Measurements from ENCODE around the gene NOD1. TPM values are rescaled to one million over a fixed set of nuclear protein-coding genes. Genes with fewer than 3 reads are reported as not detected.

NOD1 gene
- polyA plus RNA-seq, 3 donors from 2014 or later = 5.7 to 9.9 (median 7.4) TPM

GRCh38 chr7:30460246-30460633, 18.3 kb downstream of the NOD1 start:
- no peak overlapping the region for H3K4me3 Mint-ChIP-seq
- DNase-seq = no peak
- H3K27ac Mint-ChIP-seq = no peak overlapping the region
- peaks cover 0 to 2% (median 0%) of the 10 kb centered on the region in 6 donors for H3K9me3 Mint-ChIP-seq
- peaks cover 22 to 31% of the 10 kb centered on the region in 2 donors for H3K4me1 Mint-ChIP-seq
- peaks cover 0 to 2% (median 0%) of the 10 kb centered on the region in 3 donors for H3K27me3 Mint-ChIP-seq (ENCODE audit: low read depth in 3 of 3)
- H3K36me3 Mint-ChIP-seq = peaks cover 4 to 14% (median 6%) of the 10 kb centered on the region in 3 donors

DNA sequence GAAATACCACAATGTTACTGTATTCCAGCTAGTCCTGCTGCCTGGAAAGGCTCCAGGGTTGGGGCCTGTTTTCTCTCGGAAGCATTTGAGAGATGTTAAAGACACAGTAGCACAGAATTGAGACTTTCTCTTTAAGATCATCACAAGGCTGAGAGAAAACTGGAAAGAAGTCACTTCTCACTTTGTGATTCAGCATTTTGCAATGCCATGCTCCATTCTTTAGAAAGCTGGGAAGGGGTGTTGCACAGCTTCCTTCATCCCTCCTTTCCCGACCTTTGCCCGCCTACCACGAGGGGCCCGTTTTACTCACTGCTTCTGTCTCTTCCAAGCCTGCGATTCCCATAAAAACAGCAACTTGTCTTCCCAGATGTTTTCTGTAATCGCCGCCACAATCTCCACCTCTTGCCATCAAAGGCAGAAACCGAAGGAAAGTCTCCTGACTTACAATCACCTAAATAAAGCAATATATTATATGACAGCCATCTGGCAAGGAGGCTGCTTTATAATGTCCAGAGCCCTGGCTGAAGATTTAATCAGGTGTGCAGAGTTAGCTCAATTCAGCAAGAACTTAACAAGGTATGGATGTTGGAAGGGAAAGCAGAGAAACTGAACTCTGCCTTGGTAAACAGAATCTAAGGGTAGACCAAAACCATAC, 18.9 kb downstream of the NOD1 start:
- Mint-ChIP-seq H3K4me3 (no peak overlapping the region), H3K27me3 (ENCODE audit: low read depth in 3 of 3) (peaks cover 0 to 2% (median 0%) of the 10 kb centered on the region in 3 donors), H3K9me3 (peaks cover 0 to 2% (median 0%) of the 10 kb centered on the region in 6 donors), H3K27ac (peak overlapping the region in 1 of 6 donors; percentile 22), H3K36me3 (peaks cover 5 to 14% (median 6%) of the 10 kb centered on the region in 3 donors), H3K4me1 (peaks cover 17 to 26% of the 10 kb centered on the region in 2 donors)
- DNase-seq = no peak

GRCh38 chr7:30458311-30458710, 20.3 kb downstream of the NOD1 start:
- H3K9me3 Mint-ChIP-seq = peaks cover 0 to 2% (median 0%) of the 10 kb centered on the region in 6 donors
- no peak for DNase-seq

GRCh38 chr7:30453921-30454320, 24.7 kb downstream of the NOD1 start:
- DNase-seq = no peak
- Mint-ChIP-seq H3K36me3 (peaks cover 9 to 17% (median 14%) of the 10 kb centered on the region in 3 donors), H3K4me1 (peaks cover 0 to 2% of the 10 kb centered on the region in 2 donors), H3K27me3 (ENCODE audit: low read depth in 3 of 3) (no peaks in the 10 kb centered on the region), H3K27ac (peak overlapping the region in 2 of 6 donors; percentile 11 to 62), H3K9me3 (no peaks in the 10 kb centered on the region), H3K4me3 (no peak overlapping the region)

More at GRCh38 chr7:30458311-30458710, 20.3 kb downstream of the NOD1 start:
- Mint-ChIP-seq H3K36me3 (peaks cover 6 to 22% (median 12%) of the 10 kb centered on the region in 3 donors), H3K4me3 (no peak overlapping the region), H3K27ac (peak overlapping the region in 2 of 6 donors; percentile 11 to 46), H3K27me3 (ENCODE audit: low read depth in 3 of 3) (peaks cover 0 to 2% (median 0%) of the 10 kb centered on the region in 3 donors), H3K4me1 (peaks cover 3 to 12% of the 10 kb centered on the region in 2 donors)

- no peak overlapping the region for H3K27ac Mint-ChIP-seq
- H3K36me3 Mint-ChIP-seq = peaks cover 7 to 14% (median 13%) of the 10 kb centered on the region in 3 donors
Observed at GRCh38 chr7:30453016-30453415, 25.6 kb downstream of the NOD1 start.

DNA sequence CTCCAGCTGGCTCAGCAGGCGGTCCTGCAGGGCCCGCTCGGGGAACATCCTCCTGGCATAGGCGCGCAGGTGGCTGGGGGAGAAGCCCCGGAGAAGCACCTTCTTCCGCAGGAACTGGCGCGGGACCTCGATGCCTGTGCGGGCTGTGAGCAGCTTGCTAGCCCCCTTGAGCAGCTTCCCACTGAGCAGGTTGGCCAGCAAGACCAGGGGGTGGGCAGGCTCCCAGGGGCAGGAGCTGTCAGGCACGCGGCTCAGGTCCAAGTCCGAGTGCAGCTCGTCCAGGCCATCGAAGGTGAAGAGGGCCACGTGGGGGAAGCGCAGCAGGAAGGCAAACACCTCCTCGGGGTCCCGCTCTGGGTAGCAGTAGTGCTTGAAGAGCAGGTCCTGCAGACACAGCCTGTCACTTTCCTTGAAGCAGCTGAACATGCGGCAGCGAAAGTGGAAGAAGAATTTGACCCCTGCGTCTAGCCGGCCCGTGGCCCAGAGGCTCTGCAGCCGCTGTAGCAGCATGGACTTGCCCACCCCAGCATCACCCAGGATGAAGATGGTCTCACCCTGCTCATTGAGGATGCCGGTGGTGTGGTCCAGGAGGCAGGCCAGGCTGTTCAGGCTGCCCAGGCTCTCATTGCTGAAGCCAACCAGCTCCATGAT, 26.2 kb downstream of the NOD1 start:
- Mint-ChIP-seq H3K4me3 (no peak overlapping the region), H3K27ac (no peak overlapping the region), H3K27me3 (ENCODE audit: low read depth in 3 of 3) (no peaks in the 10 kb centered on the region), H3K36me3 (peaks cover 7 to 14% (median 13%) of the 10 kb centered on the region in 3 donors), H3K9me3 (no peaks in the 10 kb centered on the region), H3K4me1 (peaks cover 0 to 2% of the 10 kb centered on the region in 2 donors)
- no peak for DNase-seq

More at GRCh38 chr7:30453016-30453415, 25.6 kb downstream of the NOD1 start:
- Mint-ChIP-seq H3K4me1 (peaks cover 0 to 2% of the 10 kb centered on the region in 2 donors), H3K4me3 (no peak overlapping the region), H3K9me3 (no peaks in the 10 kb centered on the region), H3K27me3 (ENCODE audit: low read depth in 3 of 3) (no peaks in the 10 kb centered on the region)
- DNase-seq = no peak

DNA sequence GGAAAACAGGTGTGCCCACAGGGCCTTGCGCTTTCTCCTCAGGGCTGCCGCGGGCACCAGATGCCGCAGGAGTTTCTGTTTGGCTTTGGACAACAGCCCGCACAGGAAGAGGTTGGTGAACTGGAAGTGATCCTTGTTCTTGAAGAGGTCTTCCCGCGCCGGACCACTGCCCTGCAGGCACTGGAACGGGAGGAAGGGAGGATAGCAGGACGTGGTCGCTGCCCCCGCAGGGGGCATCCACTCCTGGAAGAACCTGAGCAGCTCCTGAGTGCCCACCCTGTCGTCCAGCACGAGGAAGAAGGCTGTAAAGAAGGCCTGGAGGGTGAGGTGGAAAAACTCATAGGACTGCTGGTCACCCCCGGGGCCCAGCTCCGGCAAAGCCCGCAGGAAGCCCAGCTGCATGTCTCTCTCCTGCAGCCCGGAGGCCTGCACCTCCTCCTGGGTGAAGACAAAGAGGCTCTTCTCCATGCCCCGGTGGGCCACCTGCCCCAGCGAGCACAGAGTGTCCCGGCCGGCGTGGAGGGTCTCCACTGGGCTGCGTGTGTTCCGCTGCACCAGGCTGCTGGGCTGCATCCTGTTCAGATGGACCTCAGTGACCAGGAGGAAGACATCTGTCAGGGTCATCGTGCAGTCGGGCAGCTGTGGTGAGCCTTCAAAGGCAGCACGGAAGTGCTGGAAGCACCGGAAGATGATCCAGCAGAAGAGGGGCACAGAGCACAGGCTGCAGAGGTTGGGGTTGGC, 26.9 kb downstream of the NOD1 start:
- Mint-ChIP-seq H3K27ac (no peak overlapping the region), H3K27me3 (ENCODE audit: low read depth in 3 of 3) (no peaks in the 10 kb centered on the region), H3K9me3 (no peaks in the 10 kb centered on the region), H3K4me3 (no peak overlapping the region), H3K36me3 (peaks cover 6 to 14% (median 14%) of the 10 kb centered on the region in 3 donors), H3K4me1 (peaks cover 0 to 8% of the 10 kb centered on the region in 2 donors)
- no peak for DNase-seq

DNA sequence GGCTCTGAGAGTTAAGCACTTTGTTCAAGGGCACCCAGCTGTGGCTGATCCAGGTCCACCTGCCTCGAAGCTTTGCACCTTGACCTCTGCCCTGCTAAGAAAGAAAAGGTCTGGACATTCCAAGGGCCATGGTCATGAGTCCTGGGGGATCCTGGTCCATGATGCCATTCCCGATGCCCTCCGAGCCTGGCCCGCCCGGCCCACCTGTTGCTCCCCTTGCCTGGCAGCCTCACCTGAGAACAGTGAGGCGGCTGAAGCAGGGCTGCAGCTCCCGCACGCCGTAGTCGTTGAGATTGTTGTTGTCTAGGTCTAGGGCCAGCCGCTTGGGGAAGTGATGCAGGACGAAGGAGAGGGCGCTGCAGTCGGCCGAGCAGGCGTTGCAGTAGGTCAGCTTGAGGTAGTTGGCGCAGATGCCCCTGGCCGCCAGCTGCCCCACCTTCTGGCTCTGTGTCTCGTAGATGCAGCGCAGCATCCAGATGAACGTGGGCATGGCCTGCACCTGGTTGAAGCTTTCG, 27.5 kb downstream of the NOD1 start:
- Mint-ChIP-seq H3K36me3 (peaks cover 4 to 14% (median 13%) of the 10 kb centered on the region in 3 donors), H3K27me3 (ENCODE audit: low read depth in 3 of 3) (peaks cover 0 to under 1% (median 0%) of the 10 kb centered on the region in 3 donors), H3K4me1 (peaks cover 3 to 14% of the 10 kb centered on the region in 2 donors), H3K4me3 (no peak overlapping the region), H3K9me3 (no peaks in the 10 kb centered on the region), H3K27ac (no peak overlapping the region)
- DNase-seq = no peak

DNA sequence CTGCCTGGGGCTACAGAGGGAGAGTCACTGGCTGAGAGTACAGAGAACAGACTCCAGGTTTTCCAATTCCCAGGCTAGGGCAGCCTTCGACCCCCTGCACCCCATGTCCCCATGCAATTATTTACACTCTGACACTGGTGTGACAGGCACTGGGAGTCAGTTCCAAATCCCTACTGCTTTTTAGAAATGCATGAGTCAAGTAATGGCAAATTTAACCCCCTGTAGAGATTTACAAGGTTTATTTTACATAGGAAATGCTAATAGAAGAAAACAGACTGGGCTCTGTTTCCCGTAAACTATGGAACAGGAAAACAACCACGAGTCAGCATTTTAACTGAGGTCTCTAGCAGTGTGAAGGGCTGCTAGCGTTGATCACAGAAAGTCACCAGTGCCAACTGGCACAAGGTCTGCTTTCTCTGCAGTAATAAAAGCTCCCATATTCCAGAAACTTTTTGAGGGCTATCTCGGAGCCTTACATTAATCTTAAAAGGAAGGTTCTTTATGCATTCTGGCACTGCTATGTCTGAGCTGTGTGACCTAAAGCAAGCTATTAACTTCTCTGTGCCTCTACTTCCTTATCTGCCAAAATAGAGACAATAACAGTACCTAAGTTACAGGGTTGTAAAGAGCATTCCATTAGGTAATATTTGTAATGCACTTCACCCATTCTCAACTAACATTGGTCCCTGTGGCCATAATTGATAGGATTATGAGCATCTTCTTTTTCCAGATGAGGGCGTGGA, 28.2 kb downstream of the NOD1 start:
- Mint-ChIP-seq H3K27ac (no peak overlapping the region), H3K36me3 (peaks cover 7 to 16% (median 14%) of the 10 kb centered on the region in 3 donors)

DNA sequence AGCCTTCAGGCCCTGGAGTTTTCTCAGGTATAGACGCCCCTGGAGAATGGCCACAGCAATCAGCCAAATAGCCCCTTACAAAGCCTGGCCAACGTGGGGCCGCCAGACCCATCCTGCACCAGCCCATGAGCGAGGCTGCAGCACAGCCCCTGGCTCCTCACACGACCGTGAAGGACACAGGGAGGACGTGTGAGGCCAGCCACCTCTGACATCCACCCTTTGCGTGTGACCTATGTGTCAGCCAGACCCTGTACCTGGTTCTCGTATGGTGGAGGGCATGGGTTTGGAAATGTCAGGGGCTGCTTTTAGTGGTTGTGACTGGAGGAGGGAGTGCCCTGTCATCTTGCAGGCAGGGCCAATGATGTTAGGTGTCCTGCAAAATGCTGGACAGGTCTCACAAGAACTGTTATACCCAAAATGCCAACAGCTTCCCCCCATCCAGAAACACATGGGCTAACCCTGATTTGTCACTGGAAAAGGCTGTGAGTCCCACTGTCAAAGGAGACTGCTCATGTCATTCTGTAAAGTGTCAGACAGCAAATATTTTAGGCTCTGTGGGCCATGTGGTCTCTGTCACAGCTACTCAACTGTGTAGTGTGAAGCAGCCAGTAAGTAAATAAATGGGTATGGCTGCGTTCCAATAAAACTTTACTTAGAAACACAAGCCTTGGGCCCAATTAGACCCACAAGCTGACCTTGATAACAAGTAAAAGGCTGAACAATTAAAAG, 30.0 kb downstream of the NOD1 start:
- H3K27ac Mint-ChIP-seq = no peak overlapping the region
- peaks cover 0 to 2% (median 0%) of the 10 kb centered on the region in 3 donors for H3K27me3 Mint-ChIP-seq (ENCODE audit: low read depth in 3 of 3)
- no peak for DNase-seq
- H3K9me3 Mint-ChIP-seq = no peaks in the 10 kb centered on the region
- no peak overlapping the region for H3K4me3 Mint-ChIP-seq
- peaks cover 7 to 17% of the 10 kb centered on the region in 2 donors for H3K4me1 Mint-ChIP-seq
- H3K36me3 Mint-ChIP-seq = peaks cover 7 to 10% (median 7%) of the 10 kb centered on the region in 3 donors

More for the DNA sequence above, 28.2 kb downstream of the NOD1 start:
- no peak for DNase-seq
- peaks cover 7 to 17% of the 10 kb centered on the region in 2 donors for H3K4me1 Mint-ChIP-seq
- H3K27me3 Mint-ChIP-seq (ENCODE audit: low read depth in 3 of 3) = peaks cover 0 to 2% (median 0%) of the 10 kb centered on the region in 3 donors
- no peak overlapping the region for H3K4me3 Mint-ChIP-seq
- no peaks in the 10 kb centered on the region for H3K9me3 Mint-ChIP-seq

DNA sequence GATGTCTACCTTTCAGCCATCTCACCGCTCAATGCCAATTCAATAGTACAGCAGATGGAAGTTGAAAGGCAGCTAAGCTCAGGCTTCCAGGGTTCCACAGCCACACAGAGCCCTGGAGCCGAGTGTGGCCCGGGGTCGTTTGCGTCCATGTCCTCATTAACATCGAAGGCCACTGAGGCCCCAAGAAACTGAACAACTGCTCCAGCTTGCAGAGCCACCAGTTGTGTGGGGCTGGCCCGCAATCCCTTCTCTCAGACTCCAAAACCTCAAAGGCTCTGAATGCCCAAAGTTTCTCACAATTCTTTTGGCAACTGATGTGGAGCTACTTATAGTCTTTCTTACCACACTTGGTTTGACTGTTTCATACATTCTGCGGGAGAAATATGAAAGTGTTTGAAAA, 31.1 kb downstream of the NOD1 start:
- H3K4me3 Mint-ChIP-seq = no peak overlapping the region
- peaks cover 0 to 2% (median 0%) of the 10 kb centered on the region in 3 donors for H3K27me3 Mint-ChIP-seq (ENCODE audit: low read depth in 3 of 3)
- peak overlapping the region in 1 of 6 donors; percentile 47 for H3K27ac Mint-ChIP-seq

GRCh38 chr7:30446266-30446665, 32.3 kb downstream of the NOD1 start:
- no peaks in the 10 kb centered on the region for H3K9me3 Mint-ChIP-seq
- peaks cover 0 to 2% (median 0%) of the 10 kb centered on the region in 3 donors for H3K27me3 Mint-ChIP-seq (ENCODE audit: low read depth in 3 of 3)
- DNase-seq = no peak
- H3K4me3 Mint-ChIP-seq = peak overlapping the region in 2 of 5 donors; percentile 6 to 28
- H3K27ac Mint-ChIP-seq = peak overlapping the region in 4 of 6 donors; percentile 6 to 86 (median 56)
- peaks cover 7 to 17% of the 10 kb centered on the region in 2 donors for H3K4me1 Mint-ChIP-seq
- H3K36me3 Mint-ChIP-seq = peaks cover 6 to 8% (median 7%) of the 10 kb centered on the region in 3 donors

More for the DNA sequence above, 31.1 kb downstream of the NOD1 start:
- Mint-ChIP-seq H3K4me1 (peaks cover 7 to 17% of the 10 kb centered on the region in 2 donors), H3K9me3 (no peaks in the 10 kb centered on the region), H3K36me3 (peaks cover 6 to 8% (median 7%) of the 10 kb centered on the region in 3 donors)
- no peak for DNase-seq

Data from immature natural killer cell (primary cell).